Adrenal gland (tissue), 12 donors: Measurements from ENCODE around the gene NR5A1. TPM values are rescaled to one million over a fixed set of nuclear protein-coding genes. Genes with fewer than 3 reads are reported as not detected.

Experiments used
- DNase-seq, 7 donors: peaks; one replicate each; pipeline ENCODE4 v3.0.0-alpha.2; 2019 to 2020
- H3K27ac ChIP-seq, 5 donors: fragments of 200-600 bp; sonication (generic) in 4 of 5; 1 replicate in 3 of 5; 2 replicates in 2 of 5; pipeline versions ENCODE4 v1.5.1 to v1.8.0; 2016 to 2020; ENCODE audit warnings: mild to moderate bottlenecking in 1 of 5
- H3K27me3 ChIP-seq: fragments of 200-600 bp; 2 replicates; pipeline ENCODE4 v1.8.0; 2021
- H3K36me3 ChIP-seq, 2 donors: fragments of 200-600 bp; replicated peaks in 1 of 2; 1 replicate in 1 of 2; 2 replicates in 1 of 2; pipeline versions ENCODE4 v1.5.1 to v1.8.0; 2018 to 2022
- H3K4me1 ChIP-seq, 2 donors: fragments of 200-600 bp; replicated peaks in 1 of 2; 1 replicate in 1 of 2; 2 replicates in 1 of 2; pipeline versions ENCODE4 v1.5.1 to v1.8.0; 2018 to 2021
- H3K4me3 ChIP-seq, 4 donors: fragments of 200-600 bp; sonication (generic) in 3 of 4; one replicate each; pipeline ENCODE4 v1.5.1; 2016 to 2018
- H3K9me3 ChIP-seq, 3 donors: fragments of 200-600 bp; sonication (generic) in 1 of 3; replicated peaks in 1 of 3; 1 replicate in 2 of 3; 2 replicates in 1 of 3; pipeline versions ENCODE4 v1.5.1 to v1.8.0; 2016 to 2021
- POLR2A ChIP-seq, 2 donors: fragments of 450-650 bp; IDR thresholded peaks; one replicate each; pipeline ENCODE4 v1.6.1; 2017; ENCODE audit warnings: antibody characterized with exemption in 2 of 2, mild to moderate bottlenecking in 2 of 2, moderate library complexity in 1 of 2
- WGBS, 4 donors: extraction: QIAGEN DNeasy Blood & Tissue Kit in 2 of 4; methylation state at CpG; one replicate each; pipeline versions ENCODE4 v1.1.5 to v1.1.7; 2013 to 2017; 5-methylcytosine and 5-hydroxymethylcytosine counted together
- intact Hi-C, 2 donors: fragments of 100-400 bp; cut with DNase I; formaldehyde crosslinking; loops; one replicate each; pipeline versions ENCODE4 v1.14.1 to v1.15.0; 2022 to 2023
- polyA plus RNA-seq, 3 donors: library from polyadenylated mRNA; stranded (reverse); fragments of 200-250 nt in 2 of 3; fragments of 350-450 nt in 1 of 3; fragmentation: Illumina TruSeq in 1 of 3; extraction: RNeasy Lipid Tissue Mini Kit (QIAGEN cat#74804) in 1 of 3; gene quantifications; one replicate each; pipeline ENCODE4 v1.2.3, GENCODE V29; 2013 to 2014
- total RNA-seq, 9 donors: library from RNA; depleted of rRNA in 4 of 9; stranded (reverse); fragments of >200 nt in 4 of 9; fragments of 120-200 nt in 1 of 9; fragmentation: NEBNext Ultra II Directional in 1 of 9; extraction: Animal tissue kit (Norgen Biotek cat#: 25700) in 1 of 9; gene quantifications; one replicate each; pipeline versions ENCODE4 v1.1.0 to v1.2.4, GENCODE V29; 2013 to 2023
- TF ChIP-seq, protein P1 (sequence below), 6 experiments: fragments of 450-650 bp in 4 of 6; fragments of 200-600 bp in 2 of 6; sonication (generic) in 1 of 6; IDR thresholded peaks; 1 replicate in 5 of 6; 2 replicates in 1 of 6; pipeline versions ENCODE4 v1.5.1 to v1.8.0; 2016 to 2021; ENCODE audit warnings: antibody characterized with exemption in 6 of 6, mild to moderate bottlenecking in 2 of 6, moderate library complexity in 1 of 6
- donor health status: healthy with polysubstance abuse.
- donor health status: Bipolar disorder and iron deficiency.
- donor health status: DM: yes; HTN: yes; CAD: no.
- donor health status: DM: no; HTN: no; CAD: no.
- donor health status: DM: no; HTN: no; CAD: no.
- donor health status: DM: yes; HTN: yes; CAD: no.

Gene NR5A1
- total and polyA plus RNA-seq, 12 donors = 110 to 637 (median 216) TPM

GRCh38 chr9:124518116-124518515 is 10.9 kb upstream of the NR5A1 start:
- WGBS, 4 donors = 94 to 99% (median 96%) methylated on average over 6 to 7 of the region's 7 CpGs
- intact Hi-C loops = no loop called here
- DNase-seq = no peak

DNA sequence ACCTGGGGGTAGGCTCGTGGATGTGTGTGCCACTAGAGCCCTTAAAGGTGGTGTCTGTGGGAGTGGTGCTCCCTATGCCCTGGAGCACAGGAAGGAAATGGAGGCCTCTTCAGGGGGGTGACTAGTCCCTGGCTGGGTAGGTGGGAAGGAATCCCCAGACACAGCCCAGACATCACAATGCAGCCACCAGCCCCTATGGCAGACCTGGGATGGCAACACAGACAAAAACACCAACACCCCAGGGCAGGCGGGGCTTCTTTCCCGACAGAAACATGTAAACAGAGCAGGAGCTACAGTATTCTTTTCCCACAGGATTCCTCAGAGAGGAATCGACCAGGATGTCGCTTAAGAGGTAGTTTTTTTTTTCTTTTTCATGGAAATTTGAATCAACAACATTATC is 10.4 kb upstream of the NR5A1 start:
- DNase-seq = no peak
- H3K4me3 ChIP-seq = no peak overlapping the region
- intact Hi-C loops = no loop called here
- H3K4me1 ChIP-seq = peaks cover 15 to 24% of the 10 kb centered on the region in 2 donors
- 84 to 93% (median 88%) methylated on average over 5 of the region's 5 CpGs for WGBS, 4 donors
- H3K9me3 ChIP-seq = no peaks in the 10 kb centered on the region
- no peaks in the 10 kb centered on the region for H3K36me3 ChIP-seq
- no peak overlapping the region for H3K27ac ChIP-seq
- H3K27me3 ChIP-seq = no peaks in the 10 kb centered on the region
- TF ChIP-seq, protein P1, sequence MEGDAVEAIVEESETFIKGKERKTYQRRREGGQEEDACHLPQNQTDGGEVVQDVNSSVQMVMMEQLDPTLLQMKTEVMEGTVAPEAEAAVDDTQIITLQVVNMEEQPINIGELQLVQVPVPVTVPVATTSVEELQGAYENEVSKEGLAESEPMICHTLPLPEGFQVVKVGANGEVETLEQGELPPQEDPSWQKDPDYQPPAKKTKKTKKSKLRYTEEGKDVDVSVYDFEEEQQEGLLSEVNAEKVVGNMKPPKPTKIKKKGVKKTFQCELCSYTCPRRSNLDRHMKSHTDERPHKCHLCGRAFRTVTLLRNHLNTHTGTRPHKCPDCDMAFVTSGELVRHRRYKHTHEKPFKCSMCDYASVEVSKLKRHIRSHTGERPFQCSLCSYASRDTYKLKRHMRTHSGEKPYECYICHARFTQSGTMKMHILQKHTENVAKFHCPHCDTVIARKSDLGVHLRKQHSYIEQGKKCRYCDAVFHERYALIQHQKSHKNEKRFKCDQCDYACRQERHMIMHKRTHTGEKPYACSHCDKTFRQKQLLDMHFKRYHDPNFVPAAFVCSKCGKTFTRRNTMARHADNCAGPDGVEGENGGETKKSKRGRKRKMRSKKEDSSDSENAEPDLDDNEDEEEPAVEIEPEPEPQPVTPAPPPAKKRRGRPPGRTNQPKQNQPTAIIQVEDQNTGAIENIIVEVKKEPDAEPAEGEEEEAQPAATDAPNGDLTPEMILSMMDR (IDR thresholded peaks at IDR 0.05) = no peak
- TF ChIP-seq POLR2A (IDR thresholded peaks at IDR 0.05) = no peak

More at GRCh38 chr9:124518116-124518515, 10.9 kb upstream of the NR5A1 start:
- H3K36me3 ChIP-seq = no peaks in the 10 kb centered on the region
- TF ChIP-seq, protein P1 (IDR thresholded peaks at IDR 0.05) = no peak
- TF ChIP-seq POLR2A (IDR thresholded peaks at IDR 0.05) = no peak
- H3K4me3 ChIP-seq = no peak overlapping the region
- H3K27me3 ChIP-seq = no peaks in the 10 kb centered on the region
- no peak overlapping the region for H3K27ac ChIP-seq
- no peaks in the 10 kb centered on the region for H3K9me3 ChIP-seq
- peaks cover 9 to 19% of the 10 kb centered on the region in 2 donors for H3K4me1 ChIP-seq

DNA sequence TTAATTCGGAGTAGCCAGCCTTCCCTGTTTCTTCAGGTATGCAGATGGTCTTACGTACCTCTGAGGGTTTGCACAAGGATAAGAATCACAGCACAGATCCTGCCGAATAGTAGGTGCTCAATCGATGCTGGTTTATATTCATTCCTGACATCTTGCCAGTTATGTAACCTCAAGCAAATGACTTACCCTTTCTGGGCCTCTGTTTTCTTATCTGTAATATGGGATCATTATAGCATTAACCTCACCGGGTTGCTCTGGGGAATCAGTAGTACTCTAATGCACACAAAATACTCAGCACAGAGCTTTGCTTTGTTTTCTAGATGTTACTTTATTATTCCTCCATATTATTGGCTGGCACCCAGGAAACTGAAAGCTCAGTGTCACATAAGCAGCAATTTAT is 7.7 kb upstream of the NR5A1 start:
- peaks cover 25 to 35% of the 10 kb centered on the region in 2 donors for H3K4me1 ChIP-seq
- no peak overlapping the region for H3K27ac ChIP-seq
- H3K36me3 ChIP-seq = no peaks in the 10 kb centered on the region
- no peaks in the 10 kb centered on the region for H3K27me3 ChIP-seq
- no peaks in the 10 kb centered on the region for H3K9me3 ChIP-seq
- H3K4me3 ChIP-seq = no peak overlapping the region
- intact Hi-C loops = no loop called here
- TF ChIP-seq, protein P1 (IDR thresholded peaks at IDR 0.05) = no peak
- no peak for TF ChIP-seq POLR2A (IDR thresholded peaks at IDR 0.05)
- 78 to 92% (median 82%) methylated on average over 5 of the region's 5 CpGs for WGBS, 4 donors
- no peak for DNase-seq

DNA sequence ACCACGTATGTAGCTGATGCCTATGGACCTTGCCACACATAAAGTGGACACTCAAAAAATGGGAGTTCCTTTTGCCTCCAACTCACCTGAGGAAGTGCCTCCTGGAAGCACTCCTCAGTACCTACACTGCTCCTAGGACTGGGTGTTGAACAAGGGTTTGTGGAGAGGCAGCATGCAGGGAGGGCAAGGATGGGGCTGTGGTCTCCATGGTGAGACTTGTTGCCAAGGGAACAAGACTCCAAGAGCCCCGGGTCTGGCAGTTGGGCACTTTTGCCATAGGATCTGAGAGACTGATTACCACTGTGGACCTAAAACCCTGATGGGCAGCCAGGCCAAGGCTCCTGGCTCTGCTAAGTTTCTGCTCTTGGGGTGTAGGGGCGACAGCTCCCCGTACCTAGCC is 6.9 kb upstream of the NR5A1 start:
- WGBS, 4 donors = 78 to 92% (median 85%) methylated on average over 4 of the region's 4 CpGs
- TF ChIP-seq, protein P1 (IDR thresholded peaks at IDR 0.05) = no peak
- TF ChIP-seq POLR2A (IDR thresholded peaks at IDR 0.05) = no peak
- intact Hi-C loops = no loop called here
- no peak for DNase-seq
- H3K36me3 ChIP-seq = no peaks in the 10 kb centered on the region
- H3K27ac ChIP-seq = peak overlapping the region in 2 of 5 donors; percentile 13 to 77
- no peaks in the 10 kb centered on the region for H3K27me3 ChIP-seq
- H3K4me3 ChIP-seq = no peak overlapping the region
- peaks cover 25 to 35% of the 10 kb centered on the region in 2 donors for H3K4me1 ChIP-seq
- no peaks in the 10 kb centered on the region for H3K9me3 ChIP-seq
